Measurements from ENCODE around the gene ADAMTSL2. TPM values are rescaled to one million over a fixed set of nuclear protein-coding genes. Genes with fewer than 3 reads are reported as not detected.
A peak's percentile ranks its signal among the peaks of the same experiment; 100 is the strongest.

ADAMTSL2 gene
- polyA plus RNA-seq, 2 of the 4 experiments (the other 2 are of a cell fraction), result not detected

DNA sequence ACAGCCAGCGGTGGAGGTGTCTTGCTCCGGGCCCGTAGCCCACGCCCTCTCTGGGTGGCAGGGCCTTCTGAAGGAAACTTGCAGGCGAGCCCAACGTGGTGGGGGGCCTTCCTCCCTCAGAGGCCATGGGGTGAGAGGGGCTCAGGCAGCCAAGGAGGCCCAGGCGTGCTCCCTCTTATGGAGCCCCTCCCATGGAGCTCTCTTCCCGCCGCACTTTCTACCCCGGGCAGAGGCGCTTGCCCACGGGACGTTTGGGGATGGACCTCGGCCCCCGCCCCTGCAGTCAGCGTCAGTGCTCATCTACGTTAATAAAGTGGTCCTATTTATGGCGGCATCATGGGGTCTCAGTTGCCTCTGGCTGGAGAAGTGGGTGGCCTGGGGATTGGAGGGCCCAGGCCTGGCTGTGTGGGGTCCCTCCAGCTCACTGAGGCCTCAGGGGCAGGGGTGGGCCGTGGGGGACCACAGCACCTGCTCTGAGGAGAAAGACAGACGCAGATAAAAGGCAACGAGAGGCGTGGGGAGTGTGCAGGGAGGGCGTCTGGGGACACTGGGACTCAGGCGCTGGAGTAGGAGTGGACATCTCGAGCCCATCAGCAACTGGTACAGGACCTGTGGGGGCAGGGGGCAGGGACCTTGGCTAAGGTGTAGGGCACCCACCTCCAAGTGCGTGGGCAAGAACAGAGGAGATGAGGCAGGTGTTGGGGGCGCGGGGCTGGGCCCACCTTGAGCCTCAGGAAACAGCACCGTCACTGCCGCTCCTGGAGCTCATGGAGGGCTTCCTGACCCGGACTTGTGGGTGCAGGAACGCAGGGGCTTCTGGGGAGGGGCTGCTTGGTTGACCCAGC, 40.9 kb downstream of the ADAMTSL2 start:
- POLR2A ChIA-PET, result no interaction called here
- ATAC-seq (no peak), FAIRE-seq (no peak), DNase-seq (ENCODE audit: low read depth in 1 of 2, low spot score in 1 of 2) (no peak)
- 68% methylated on average over 22 of the region's 32 CpGs for WGBS (ENCODE audit: missing lambda C conversion rate)
- Histone ChIP-seq H3K4me2 (no peak overlapping the region), H3K4me3 (no peak overlapping the region), H3K9me3 (no peaks in the 10 kb centered on the region), H3K27ac (no peak overlapping the region), H3K4me1 (no peaks in the 10 kb centered on the region)
- CTCF ChIA-PET, result interaction anchor here (0.7 to 1.2 kb wide), 2 partner anchors 21 to 65 kb away, joined by 3 read pairs; no protein-coding TSS in a partner anchor
- TF ChIP-seq BCL3 (IDR thresholded peaks at IDR 0.05), result no peak
- no peak for TF ChIP-seq SREBF2 (IDR thresholded peaks at IDR 0.05)
- TF ChIP-seq EHMT2 (IDR thresholded peaks at IDR 0.05; ENCODE audit: low read depth), result no peak
- no peak for TF ChIP-seq CHD2 (IDR thresholded peaks at IDR 0.05; ENCODE audit: low read length, partially characterized antibody)
- no peak for TF ChIP-seq ESRRA (IDR thresholded peaks at IDR 0.05; ENCODE audit: borderline replicate concordance, low read length)
- TF ChIP-seq CHD4 (IDR thresholded peaks at IDR 0.05; ENCODE audit: borderline replicate concordance), result no peak
- TF ChIP-seq ZSCAN20 (CRISPR knock-in tag; IDR thresholded peaks at IDR 0.05), result no peak
- TF ChIP-seq KDM1A (IDR thresholded peaks at IDR 0.05; ENCODE audit: low read depth), result no peak
- TF ChIP-seq ATOH8 (CRISPR knock-in tag; IDR thresholded peaks at IDR 0.05; ENCODE audit: low read depth), result no peak
- TF ChIP-seq GATA3 (IDR thresholded peaks at IDR 0.05; ENCODE audit: borderline replicate concordance), result no peak
- no peak for TF ChIP-seq NPAS2 (CRISPR knock-in tag; IDR thresholded peaks at IDR 0.05; ENCODE audit: borderline replicate concordance)
- TF ChIP-seq TFCP2L1 (CRISPR knock-in tag; IDR thresholded peaks at IDR 0.05), result no peak
- no peak for TF ChIP-seq NR3C1 (IDR thresholded peaks at IDR 0.05)
- TF ChIP-seq ZC3H11A (IDR thresholded peaks at IDR 0.05), result no peak
- TF ChIP-seq HEYL (CRISPR knock-in tag; IDR thresholded peaks at IDR 0.05), result no peak
- no peak for TF ChIP-seq CEBPB (IDR thresholded peaks at IDR 0.05)

DNA sequence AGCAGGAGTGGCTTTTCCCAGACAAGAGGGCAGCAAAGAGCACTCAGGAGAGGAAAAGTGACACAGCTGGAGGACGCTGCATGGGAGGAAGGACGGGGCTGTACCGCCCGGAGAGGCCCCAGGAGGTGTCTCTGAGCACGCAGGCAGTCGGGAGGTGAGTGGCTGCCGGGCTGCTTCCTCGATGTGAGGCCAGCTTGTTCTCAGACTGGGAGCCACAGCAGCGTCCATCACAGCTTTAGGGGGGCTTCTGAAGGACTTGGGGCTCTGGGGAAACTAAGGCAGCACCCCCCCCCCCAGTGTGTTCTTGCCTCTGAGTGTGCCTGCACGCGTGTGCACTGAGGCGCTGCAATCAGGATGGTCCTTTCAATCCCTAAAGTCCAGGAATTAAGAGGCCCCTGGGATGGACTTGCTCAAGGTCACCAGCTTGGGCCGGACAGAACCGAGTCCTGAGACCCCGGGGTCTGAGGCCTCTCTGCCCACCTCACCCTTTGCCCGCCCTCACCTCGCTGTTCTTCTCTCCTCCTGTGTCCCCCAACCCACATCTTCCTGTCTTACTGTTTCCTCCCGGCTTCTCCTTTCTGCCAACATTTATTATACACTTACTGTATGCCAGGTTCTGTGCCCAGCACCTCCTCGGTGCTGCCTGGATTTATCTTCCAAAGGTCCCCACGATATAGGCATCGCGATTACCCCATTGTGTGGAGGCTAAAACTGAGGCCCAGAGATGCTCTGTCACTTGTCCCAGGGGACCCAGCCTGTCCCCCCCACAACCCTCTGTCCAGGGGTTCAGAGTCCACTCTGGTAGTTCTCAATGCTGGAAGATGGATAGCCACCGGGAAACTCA, 41.7 kb downstream of the ADAMTSL2 start:
- H3K4me1 ChIP-seq, result no peaks in the 10 kb centered on the region
- ChIA-PET CTCF (interaction anchor here (0.7 to 1.2 kb wide), 2 partner anchors 20 to 66 kb away, joined by 3 read pairs; no protein-coding TSS in a partner anchor), POLR2A (no interaction called here)
- no peak for TF ChIP-seq TP53 (CRISPR knock-in tag; IDR thresholded peaks at IDR 0.05)
- TF ChIP-seq, protein P1, sequence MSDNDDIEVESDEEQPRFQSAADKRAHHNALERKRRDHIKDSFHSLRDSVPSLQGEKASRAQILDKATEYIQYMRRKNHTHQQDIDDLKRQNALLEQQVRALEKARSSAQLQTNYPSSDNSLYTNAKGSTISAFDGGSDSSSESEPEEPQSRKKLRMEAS (IDR thresholded peaks at IDR 0.05), result no peak
- TF ChIP-seq, protein P2, sequence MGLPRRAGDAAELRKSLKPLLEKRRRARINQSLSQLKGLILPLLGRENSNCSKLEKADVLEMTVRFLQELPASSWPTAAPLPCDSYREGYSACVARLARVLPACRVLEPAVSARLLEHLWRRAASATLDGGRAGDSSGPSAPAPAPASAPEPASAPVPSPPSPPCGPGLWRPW (IDR thresholded peaks at IDR 0.05), result no peak
- no peak for TF ChIP-seq POLR2AphosphoS2 (conservative IDR thresholded peaks at IDR 0.05; ENCODE audit: low read length)
- TF ChIP-seq PHF8 (IDR thresholded peaks at IDR 0.05; ENCODE audit: borderline replicate concordance, low read depth), result no peak
- TF ChIP-seq, protein P3, sequence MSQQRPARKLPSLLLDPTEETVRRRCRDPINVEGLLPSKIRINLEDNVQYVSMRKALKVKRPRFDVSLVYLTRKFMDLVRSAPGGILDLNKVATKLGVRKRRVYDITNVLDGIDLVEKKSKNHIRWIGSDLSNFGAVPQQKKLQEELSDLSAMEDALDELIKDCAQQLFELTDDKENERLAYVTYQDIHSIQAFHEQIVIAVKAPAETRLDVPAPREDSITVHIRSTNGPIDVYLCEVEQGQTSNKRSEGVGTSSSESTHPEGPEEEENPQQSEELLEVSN (IDR thresholded peaks at IDR 0.05; ENCODE audit: borderline replicate concordance, low read depth), result no peak
- no peak for TF ChIP-seq MAFK (IDR thresholded peaks at IDR 0.05; ENCODE audit: partially characterized antibody)
- no peak for TF ChIP-seq KDM5A (IDR thresholded peaks at IDR 0.05)
- TF ChIP-seq CEBPB (IDR thresholded peaks at IDR 0.05), result no peak
- DNase-seq (ENCODE audit: low read depth in 1 of 2, low spot score in 1 of 2) (no peak), FAIRE-seq (no peak), ATAC-seq (peak in 1 of 2 experiments; percentile 32; a peak in 2 of 6 replicates)
- 60% methylated on average over 20 of the region's 23 CpGs for WGBS (ENCODE audit: missing lambda C conversion rate)
- H3K4me2 ChIP-seq, result no peak overlapping the region
- no peaks in the 10 kb centered on the region for H3K9me3 ChIP-seq
- H3K4me3 ChIP-seq, result no peak overlapping the region
- H3K27ac ChIP-seq, result no peak overlapping the region
